Panc1 (cell line): ENCODE results near the gene ADA. TPM values are rescaled to one million over a fixed set of nuclear protein-coding genes. Genes with fewer than 3 reads are reported as not detected.

Source experiments
- ATAC-seq: fragments of 200-7000 bp; cut with Tn5 transposase; 2 replicates; pipeline ENCODE4 v1.9.1; 2020; ENCODE audit warnings: mild to moderate bottlenecking, moderate library complexity
- BruUV-seq: library from RNA; stranded (reverse); fragments of 400-500 nt; replicated peaks from 2 replicates; lab custom pipeline; 2021; lab: Mats Ljungman, UMichigan
- CTCF ChIA-PET: fragments of 300-600 bp; sonication (Branson Sonifier 250); formaldehyde crosslinking; loops from one replicate; lab custom pipeline; 2022; ENCODE audit warnings: antibody characterized with exemption; lab: Charles Lee
- POLR2A ChIA-PET: fragments of 300-600 bp; sonication (Branson Sonifier 250); formaldehyde crosslinking; loops from one replicate; lab custom pipeline; 2022; ENCODE audit warnings: antibody characterized with exemption; lab: Charles Lee
- DNase-seq: peaks from one replicate; pipeline ENCODE4 v3.0.0-alpha.2; 2010; ENCODE audit warnings: low read depth, low spot score
- H3K27ac ChIP-seq: 2 replicates; pipeline ENCODE4 v1.5.1; 2011; ENCODE audit warnings: mild to moderate bottlenecking, low read length, inconsistent platforms
- H3K27me3 ChIP-seq: fragments of 200-500 bp; sonication (Bioruptor generic); 2 replicates; pipeline ENCODE4 v1.6.0; 2014; ENCODE audit warnings: low read length, inconsistent platforms; ENCODE audit not compliant: control insufficient read depth, insufficient read depth
- H3K36me3 ChIP-seq: fragments of 200-500 bp; sonication (Bioruptor generic); 2 replicates; pipeline ENCODE4 v1.5.1; 2014; ENCODE audit warnings: inconsistent platforms, mild to moderate bottlenecking, low read length, moderate library complexity; ENCODE audit not compliant: control insufficient read depth, insufficient read depth
- H3K4me1 ChIP-seq: 2 replicates; pipeline ENCODE4 v1.5.1; 2011; ENCODE audit warnings: inconsistent platforms, mild to moderate bottlenecking, low read length, moderate library complexity; ENCODE audit not compliant: control insufficient read depth, insufficient read depth
- H3K4me3 ChIP-seq, 2 experiments: 2 replicates each; pipeline ENCODE4 v1.5.1; 2011 to 2012; ENCODE audit warnings: low read depth in 2 of 2, low read length in 2 of 2, mild to moderate bottlenecking in 2 of 2, inconsistent platforms in 1 of 2, moderate library complexity in 1 of 2
- H3K9me3 ChIP-seq: fragments of 200-500 bp; sonication (Bioruptor generic); 2 replicates; pipeline ENCODE4 v1.5.1; 2014; ENCODE audit warnings: low read depth, mild to moderate bottlenecking, inconsistent platforms, low read length, moderate library complexity; ENCODE audit not compliant: control insufficient read depth, insufficient read depth
- CTCF ChIP-seq: fragments of 450-650 bp; IDR thresholded peaks from 2 replicates; pipeline ENCODE4 v1.5.1; 2017; ENCODE audit warnings: mild to moderate bottlenecking
- POLR2AphosphoS5 ChIP-seq: IDR thresholded peaks from 2 replicates; pipeline ENCODE4 v1.6.1; 2012; ENCODE audit warnings: mild to moderate bottlenecking, low read depth, low read length, moderate library complexity
- SIN3A ChIP-seq: IDR thresholded peaks from 2 replicates; pipeline ENCODE4 v1.6.1; 2012; ENCODE audit warnings: low read depth, mild to moderate bottlenecking, low read length, moderate library complexity, borderline replicate concordance; ENCODE audit not compliant: insufficient read depth
- TCF7L2 ChIP-seq: IDR thresholded peaks from 2 replicates; pipeline ENCODE4 v1.6.1; 2011; ENCODE audit warnings: mild to moderate bottlenecking, low read depth, low read length, inconsistent platforms
- in situ Hi-C: cut with HindIII; loops from 2 replicates; pipeline ENCODE4 v1.10.0; 2016; ENCODE audit warnings: low sequenced_read_pairs, low pct_unique_long_range_greater_than_20kb
- intact Hi-C: fragments of 100-400 bp; cut with micrococcal nuclease; formaldehyde crosslinking; loops from one replicate; pipeline ENCODE4 v1.10.0; 2022; ENCODE audit not compliant: unreplicated experiment
- total RNA-seq: library from RNA; stranded (reverse); gene quantifications from one replicate; pipeline ENCODE4 v1.2.1, GENCODE V29; 2021; ENCODE audit not compliant: unreplicated experiment
- TF ChIP-seq, protein P1 (sequence below), 2 experiments: IDR thresholded peaks; 2 replicates each; pipeline ENCODE4 v1.6.1; 2011 to 2012; ENCODE audit warnings: low read depth in 2 of 2, control low read depth in 1 of 2, low read length in 1 of 2, mild to moderate bottlenecking in 1 of 2, moderate library complexity in 1 of 2; ENCODE audit not compliant: insufficient read depth in 1 of 2

The ADA gene
- total RNA-seq, 1 experiment from 2014 or later, result 53.8 TPM

- Histone ChIP-seq H3K36me3 (peaks cover 4% of the 10 kb centered on the region; the same call in 1 of the 2 replicates), H3K4me1 (no peaks in the 10 kb centered on the region), H3K4me3 (no peak overlapping the region), H3K27me3 (no peaks in the 10 kb centered on the region), H3K9me3 (no peaks in the 10 kb centered on the region), H3K27ac (no peak overlapping the region)
- ATAC-seq, result no peak
- TF ChIP-seq TCF7L2 (no peak), CTCF (no peak), POLR2AphosphoS5 (no peak), SIN3A (no peak)
- TF ChIP-seq, protein P1, sequence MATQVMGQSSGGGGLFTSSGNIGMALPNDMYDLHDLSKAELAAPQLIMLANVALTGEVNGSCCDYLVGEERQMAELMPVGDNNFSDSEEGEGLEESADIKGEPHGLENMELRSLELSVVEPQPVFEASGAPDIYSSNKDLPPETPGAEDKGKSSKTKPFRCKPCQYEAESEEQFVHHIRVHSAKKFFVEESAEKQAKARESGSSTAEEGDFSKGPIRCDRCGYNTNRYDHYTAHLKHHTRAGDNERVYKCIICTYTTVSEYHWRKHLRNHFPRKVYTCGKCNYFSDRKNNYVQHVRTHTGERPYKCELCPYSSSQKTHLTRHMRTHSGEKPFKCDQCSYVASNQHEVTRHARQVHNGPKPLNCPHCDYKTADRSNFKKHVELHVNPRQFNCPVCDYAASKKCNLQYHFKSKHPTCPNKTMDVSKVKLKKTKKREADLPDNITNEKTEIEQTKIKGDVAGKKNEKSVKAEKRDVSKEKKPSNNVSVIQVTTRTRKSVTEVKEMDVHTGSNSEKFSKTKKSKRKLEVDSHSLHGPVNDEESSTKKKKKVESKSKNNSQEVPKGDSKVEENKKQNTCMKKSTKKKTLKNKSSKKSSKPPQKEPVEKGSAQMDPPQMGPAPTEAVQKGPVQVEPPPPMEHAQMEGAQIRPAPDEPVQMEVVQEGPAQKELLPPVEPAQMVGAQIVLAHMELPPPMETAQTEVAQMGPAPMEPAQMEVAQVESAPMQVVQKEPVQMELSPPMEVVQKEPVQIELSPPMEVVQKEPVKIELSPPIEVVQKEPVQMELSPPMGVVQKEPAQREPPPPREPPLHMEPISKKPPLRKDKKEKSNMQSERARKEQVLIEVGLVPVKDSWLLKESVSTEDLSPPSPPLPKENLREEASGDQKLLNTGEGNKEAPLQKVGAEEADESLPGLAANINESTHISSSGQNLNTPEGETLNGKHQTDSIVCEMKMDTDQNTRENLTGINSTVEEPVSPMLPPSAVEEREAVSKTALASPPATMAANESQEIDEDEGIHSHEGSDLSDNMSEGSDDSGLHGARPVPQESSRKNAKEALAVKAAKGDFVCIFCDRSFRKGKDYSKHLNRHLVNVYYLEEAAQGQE (IDR thresholded peaks at IDR 0.05; ENCODE audit: insufficient read depth in 1 of 2, low read depth in 2 of 2, low read length in 1 of 2), result no peak
- intact Hi-C loops, result no loop called here
- in situ Hi-C loops, result no loop called here
- DNase-seq, result no peak
- POLR2A ChIA-PET, result no interaction called here
- BruUV-seq, result no TSS peak
- CTCF ChIA-PET, result no interaction called here
Measured at GRCh38 chr20:44627364-44628010, 24.0 kb downstream of the ADA start.

GRCh38 chr20:44626278-44626677, 25.2 kb downstream of the ADA start:
- CTCF ChIA-PET, result no interaction called here

More at GRCh38 chr20:44626278-44626677, 25.2 kb downstream of the ADA start:
- no peak for DNase-seq
- Histone ChIP-seq H3K27me3 (no peaks in the 10 kb centered on the region), H3K9me3 (no peaks in the 10 kb centered on the region), H3K27ac (no peak overlapping the region), H3K4me1 (no peaks in the 10 kb centered on the region), H3K36me3 (peaks cover 4% of the 10 kb centered on the region; the same call in 1 of the 2 replicates), H3K4me3 (no peak overlapping the region)
- in situ Hi-C loops, result no loop called here
- intact Hi-C loops, result no loop called here
- POLR2A ChIA-PET, result no interaction called here
- ATAC-seq, result no peak
- TF ChIP-seq, protein P1 (IDR thresholded peaks at IDR 0.05; ENCODE audit: insufficient read depth in 1 of 2, low read depth in 2 of 2, low read length in 1 of 2), result no peak
- TF ChIP-seq POLR2AphosphoS5 (no peak), CTCF (no peak), TCF7L2 (no peak), SIN3A (no peak)
- no TSS peak for BruUV-seq
